Anterior cingulate cortex (tissue), 58 donors: ENCODE results near the gene DNAJC30.

Experiments
- DNase-seq, 58 donors: peaks; one replicate each; lab custom pipeline; 2025; lab: John Stamatoyannopoulos, UW

The DNAJC30 gene

DNA sequence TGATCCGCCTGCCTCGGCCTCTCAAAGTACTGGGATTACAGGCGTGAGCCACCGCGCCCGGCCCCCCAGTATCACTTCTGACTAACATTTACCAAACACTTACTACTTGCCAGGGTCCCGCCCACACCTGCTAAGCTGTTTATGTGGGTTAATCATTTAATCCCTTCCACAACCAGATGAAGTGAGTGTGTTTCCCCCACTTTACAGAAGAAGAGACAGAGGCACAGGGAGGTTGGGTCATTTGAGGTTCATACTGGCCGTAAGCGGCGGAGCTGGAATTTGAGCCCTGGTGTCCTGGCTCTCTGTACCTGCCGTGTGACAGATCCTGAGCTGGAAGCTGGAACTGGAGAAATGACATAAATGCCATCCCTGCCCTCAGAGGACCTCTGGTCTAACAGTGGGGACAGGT is 30.7 kb downstream of the DNAJC30 start:
- DNase-seq, result no peak

DNA sequence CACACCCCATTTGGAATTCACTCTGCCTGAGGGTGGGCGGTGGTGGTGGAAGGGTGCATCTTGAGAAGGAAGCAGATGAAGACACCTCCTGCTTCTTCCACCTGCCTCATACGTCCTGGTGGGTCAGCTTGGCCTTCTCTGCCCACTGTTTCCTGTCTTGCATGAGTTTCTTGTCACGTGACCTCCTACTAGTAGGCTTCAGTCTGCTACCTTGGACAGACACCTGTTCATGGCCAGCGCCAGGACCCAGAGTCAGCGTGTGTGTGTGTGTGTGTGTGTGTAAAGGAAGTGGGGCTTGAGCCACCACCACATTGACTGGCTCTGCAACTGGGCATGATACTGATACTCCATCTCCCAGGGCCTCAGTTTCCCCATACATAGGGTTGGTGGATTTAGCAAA is 32.7 kb downstream of the DNAJC30 start:
- DNase-seq, result no peak

DNA sequence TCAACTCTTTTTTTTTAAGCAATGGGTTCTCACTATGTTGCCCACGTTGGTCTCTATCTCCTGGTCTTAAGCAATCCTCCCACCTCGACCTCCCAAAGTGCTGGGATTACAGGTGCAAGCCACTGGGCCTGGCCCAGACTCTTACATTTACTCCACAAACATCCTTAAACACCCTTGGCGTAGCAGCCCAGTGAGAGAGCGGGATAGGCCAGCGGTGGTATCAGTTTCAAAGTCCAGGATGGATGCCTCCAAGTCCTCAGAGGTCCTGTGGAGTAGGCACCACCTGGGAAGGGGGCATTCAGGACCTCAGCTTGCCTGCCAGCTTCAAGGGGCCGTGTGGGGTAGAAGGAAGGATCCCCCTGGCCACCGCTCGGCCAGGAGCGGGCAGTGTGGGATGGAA is 33.7 kb downstream of the DNAJC30 start:
- no peak for DNase-seq

DNA sequence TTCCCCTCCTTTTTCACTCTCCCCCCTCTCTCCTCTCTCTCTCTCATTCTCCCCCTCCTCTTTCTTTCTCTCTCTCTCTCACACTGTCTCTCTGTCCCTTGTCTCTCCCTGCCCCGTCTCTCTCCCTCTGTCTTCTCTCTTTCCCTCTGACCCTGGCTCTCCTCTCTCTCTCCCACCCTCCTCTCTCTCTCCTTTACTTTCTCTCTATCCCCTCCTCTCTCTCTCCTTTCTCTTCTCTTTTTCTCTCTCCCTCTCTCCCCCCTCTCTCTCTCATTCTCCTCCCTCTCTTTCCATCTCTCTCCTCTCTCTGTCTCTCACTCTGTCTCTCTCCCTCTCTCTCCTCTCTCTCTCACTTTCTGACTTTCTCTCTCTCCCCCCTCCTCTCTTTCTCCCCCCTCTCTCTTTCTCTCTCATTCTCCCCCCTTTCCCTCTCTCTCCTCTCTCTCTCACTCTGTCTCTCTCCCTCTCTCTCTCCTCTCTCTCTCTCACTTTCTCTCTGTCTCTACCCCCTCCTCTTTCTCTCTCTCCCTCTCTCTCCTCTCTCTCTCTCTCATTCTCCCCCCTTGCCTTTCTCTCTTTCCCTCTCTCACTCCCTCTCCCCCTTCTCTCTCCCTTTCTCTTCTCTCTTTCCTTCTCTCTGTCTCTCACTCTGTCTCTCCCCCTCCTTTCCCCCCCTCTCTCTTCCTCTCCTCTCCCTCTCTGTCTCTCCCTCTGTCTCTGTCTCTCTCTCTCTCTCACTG is 34.5 kb downstream of the DNAJC30 start:
- DNase-seq, result no peak

DNA sequence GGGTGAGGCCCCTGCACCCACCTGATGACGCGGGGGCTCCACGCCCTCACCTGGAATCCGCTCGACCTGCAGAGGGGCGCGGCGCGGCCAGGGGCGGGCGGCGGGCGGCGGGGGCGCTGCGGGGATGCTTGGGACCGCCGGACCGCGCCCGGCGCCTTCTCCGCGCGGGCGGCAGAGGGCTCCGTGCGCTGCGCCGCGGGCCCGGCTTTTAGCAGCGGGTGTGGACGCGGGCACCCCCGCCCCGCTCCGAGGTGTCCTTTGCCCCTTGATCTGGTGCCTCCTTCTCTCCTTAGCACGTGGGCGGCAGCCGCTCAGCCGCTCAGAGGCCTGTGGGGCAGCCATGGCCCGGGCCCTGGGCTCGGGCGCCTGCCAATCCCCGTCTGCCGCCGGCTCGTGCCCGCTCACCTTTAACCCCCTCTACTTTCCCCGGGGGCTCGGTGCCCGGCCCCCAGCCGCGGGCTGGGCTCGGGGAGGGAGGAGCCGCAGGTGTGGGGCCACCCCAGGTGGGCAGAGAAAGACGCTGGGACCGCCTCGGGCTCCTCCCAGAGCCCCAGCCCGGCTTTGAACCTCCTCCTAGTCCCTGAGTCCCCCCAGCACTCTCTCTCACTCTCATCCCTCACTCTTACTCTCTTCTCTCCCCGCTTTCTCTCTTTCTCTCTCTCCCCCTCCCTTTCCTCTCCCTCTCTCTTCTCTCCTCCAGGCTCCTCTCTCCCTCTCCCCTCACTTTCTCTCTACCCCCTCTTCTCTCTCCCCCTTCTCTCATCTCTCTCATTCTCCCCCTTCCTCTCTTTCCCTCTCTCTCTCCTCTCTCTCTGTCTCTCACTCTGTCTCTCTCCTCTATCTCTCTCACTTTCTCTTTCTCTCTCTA is 35.3 kb downstream of the DNAJC30 start:
- DNase-seq, result no peak

DNA sequence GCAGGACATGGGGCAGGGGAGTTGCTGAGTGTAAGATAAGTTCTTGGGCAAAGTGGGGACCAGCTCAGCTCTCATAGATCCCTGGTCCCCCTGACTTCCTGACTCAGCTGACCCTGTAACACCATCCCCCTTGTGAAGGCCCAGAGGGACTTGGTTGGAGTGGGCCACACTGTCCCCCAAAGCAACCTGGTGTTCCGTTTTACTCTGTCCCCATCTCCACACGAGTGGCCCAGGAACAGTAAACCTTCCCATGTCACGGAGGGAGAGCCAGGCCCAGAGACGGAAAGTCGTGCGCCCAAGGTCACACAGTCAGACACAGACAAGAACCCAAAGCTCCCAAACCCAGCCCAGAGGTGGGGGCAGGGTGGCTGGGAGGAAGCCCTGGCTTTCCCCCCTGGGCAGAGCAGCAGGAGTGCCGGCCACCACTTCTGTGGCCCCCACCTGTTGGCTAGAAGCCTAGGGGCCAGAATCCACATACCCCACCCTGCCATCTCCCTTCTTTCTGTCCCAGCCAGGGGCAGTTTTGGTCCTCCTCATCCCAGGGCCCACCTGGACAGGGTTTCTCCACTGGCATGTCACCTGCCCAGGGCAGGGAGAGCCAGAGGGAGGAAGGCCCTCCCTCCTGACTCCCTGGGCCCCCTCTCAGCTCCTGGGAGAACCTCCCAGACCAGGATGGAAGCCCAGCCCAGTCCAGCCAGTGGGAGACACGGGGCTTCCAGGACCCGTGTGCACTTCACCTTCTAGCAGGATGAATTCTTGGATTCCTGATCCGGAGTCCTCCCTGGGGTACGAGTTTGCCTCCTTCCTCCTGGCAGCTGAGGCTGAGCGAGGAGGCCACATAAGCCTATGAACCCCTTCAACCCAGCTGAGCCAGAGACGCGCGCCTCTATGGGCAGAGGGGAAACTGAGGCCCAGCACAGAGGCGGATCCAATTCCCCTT is 36.2 kb downstream of the DNAJC30 start:
- DNase-seq, result no peak

DNA sequence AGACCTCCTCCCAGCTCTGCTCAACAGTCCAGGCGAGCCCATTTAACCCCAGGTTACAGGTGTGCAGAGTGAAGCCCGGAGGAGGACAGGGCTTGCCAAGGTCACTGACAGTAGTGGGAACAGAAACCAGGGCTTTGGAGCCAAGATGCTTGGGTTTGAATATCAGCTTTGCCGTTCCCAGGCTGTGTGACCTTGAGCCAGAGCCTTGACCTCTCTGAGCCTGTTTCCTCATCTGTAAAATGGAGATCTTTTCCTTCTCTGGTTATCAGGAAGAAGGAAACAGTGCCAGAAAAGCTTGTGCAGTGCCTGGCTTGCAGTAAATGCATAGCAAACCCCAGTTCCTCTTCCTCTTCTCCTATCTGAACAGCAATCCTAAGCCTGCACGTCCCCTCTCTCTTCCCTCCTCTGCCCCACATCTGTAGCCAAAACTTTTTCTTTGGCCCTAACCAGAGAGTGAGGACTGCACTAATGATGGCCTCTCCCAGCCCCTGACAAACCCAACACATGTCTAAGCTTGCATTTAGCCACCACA is 37.5 kb downstream of the DNAJC30 start:
- no peak for DNase-seq

DNA sequence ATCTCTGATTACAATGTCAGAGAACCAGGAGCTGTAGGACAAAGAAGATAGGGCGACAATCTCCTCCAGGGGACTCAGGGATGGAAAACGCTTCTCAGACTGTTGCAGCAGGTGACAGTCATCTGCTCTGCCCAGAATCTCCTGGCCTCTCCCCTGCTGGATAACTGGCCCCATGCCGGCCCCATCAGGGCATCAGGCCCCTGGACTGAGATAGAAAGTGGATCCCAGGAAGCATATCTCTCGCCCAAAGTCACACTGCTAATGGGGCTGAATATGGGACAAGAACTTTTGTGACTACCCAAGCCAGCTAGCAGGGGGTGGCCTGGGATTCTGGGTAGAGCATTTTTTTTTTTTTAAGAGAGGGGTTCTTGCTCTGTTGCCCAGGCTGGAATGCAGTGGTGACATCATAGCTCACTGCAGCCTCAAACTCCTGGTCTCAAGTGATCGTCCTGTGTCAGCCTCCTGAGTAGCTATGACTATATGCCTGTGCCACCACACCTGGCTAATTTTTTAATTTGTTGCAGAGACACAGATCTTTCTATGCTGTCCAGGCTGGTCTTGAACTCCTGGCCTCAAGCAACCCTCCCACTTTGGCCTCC is 38.5 kb downstream of the DNAJC30 start:
- DNase-seq, result no peak

DNA sequence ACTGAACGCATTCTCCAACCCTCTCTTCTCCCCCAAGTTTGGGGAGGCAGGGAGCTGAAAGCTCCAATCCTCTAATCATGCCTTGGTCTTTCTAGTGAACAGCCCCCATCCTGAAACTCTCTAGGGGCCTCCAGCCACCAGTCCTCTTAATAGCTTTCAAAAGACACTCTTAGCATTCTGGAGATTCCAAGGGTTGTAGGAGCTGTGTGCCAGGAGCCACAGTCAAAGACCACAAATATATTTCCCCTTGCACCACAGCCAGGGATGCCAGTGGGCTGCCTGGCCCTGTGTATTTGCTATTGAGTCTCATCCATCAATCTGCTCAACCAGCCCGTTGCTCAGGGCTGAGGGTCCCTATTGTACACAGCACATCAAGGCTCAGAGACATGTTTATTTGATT is 40.4 kb downstream of the DNAJC30 start:
- DNase-seq, result no peak

DNA sequence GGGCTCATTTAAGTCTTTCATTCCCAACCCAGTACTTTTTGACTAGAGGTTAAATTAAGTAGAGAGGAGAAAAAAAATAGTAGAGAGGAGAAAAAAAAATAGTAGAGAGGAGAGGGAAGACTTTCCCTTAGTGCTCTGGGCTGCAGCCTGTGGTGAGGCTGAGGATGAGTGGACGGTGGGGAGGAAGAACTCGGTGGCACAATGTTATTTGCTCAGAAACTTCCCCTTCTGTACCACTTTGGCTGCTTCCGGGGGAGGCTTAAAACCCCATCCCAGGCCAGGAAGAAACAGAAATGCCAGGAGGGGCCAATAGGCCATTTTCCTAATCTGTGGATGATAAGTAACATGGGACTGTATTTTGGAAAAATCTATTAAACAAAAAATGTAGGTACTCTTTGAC is 44.3 kb downstream of the DNAJC30 start:
- DNase-seq, result no peak

DNA sequence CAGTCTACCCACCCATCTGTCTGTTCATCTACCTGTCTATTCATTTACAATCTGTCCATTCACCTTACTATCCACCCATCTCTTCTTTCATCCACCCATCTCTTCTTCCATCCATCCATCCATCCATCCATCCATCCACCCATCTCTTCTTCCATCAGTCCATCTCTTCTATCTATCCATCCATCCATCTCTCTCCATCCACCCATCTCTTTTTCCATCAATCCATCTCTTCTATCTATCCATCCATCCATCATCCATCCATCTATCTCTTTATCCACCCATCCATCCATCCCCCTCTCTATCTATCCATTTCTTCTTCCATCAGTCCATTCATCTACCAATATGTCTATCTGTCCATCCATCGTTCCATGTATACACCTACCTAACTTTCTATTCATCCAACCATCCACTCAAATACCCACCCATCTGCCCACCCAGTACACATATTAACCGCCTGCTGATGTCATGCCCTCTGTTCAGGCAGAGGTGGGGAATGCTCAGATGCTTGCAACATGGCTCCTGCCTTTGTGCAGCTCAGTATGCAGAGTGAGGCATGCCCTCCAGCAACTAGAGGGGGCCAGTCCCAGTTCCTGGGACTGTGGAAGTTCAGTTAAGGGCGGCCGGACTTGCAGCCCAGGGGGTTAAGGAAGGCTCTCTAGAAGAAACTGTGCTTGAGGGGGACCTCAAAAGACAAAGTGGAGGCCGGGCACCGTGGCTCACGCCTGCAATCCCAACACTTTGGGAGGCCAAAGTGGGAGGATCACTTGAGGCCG is 47.6 kb downstream of the DNAJC30 start:
- DNase-seq, result no peak

DNA sequence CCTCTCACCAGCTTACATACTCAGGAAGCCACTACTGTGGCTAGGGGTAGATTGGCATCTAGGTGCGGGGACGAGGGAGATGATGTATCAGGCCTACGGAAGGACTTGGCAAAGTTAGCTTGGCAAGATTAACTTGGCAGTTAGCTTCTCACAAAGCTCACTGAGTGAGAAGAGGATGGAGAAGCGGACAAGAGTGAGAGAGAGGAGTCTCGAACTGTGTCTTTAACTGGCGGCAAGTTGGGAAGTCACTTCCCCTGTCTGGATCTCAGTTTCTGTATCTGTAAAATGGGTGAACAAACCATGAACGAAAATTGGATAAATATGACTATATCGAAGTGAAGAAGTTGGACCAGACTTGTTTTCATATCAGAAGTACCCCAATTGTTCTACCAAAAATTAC is 49.4 kb downstream of the DNAJC30 start:
- DNase-seq, result no peak

DNA sequence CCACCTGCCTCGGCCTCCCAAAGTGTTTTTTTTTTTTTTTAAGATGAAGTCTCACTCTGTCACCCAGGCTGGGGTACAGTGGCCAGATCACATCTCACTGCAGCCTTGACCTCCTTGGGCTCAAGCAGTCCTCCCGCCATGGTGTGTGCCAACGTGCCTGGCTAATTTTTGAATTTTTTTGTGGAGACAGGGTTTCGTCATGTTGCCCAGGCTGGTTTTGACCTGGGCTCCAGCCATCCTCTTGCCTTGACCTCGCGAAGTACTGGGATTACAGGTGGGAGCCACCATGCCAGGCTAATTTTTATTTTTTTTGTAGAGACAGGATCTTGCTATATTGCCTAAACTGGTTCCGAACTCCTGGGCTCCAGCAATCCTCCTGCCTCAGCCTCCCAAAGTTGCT is 49.9 kb downstream of the DNAJC30 start:
- no peak for DNase-seq

DNA sequence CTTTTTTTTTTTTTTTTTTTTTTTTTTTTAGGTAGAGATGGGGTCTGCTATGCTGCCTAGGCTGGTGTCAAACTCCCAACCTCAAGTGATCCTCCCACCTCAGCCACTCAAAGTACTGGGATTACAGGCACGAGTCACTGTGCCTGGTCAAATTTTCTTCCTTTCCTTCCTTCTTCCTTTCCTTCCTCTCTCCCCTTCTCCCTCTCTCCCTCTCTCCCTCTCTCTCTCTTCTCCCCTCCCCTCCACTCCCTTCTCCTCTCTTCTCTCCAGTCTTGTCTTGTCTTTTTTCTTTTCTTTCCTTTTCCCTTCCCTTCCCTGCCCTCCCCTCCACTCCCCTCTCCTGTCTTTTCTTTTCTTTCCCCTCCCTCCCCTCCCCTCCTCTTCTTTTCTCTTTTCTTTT is 51.7 kb downstream of the DNAJC30 start:
- no peak for DNase-seq
